Measurements from ENCODE around the gene CIC.
"Not testable (repeated sequence)": the region's sequence is repeated elsewhere in the genome, so short reads cannot be mapped to it uniquely, and the experiment has no call there.

The CIC gene

DNA sequence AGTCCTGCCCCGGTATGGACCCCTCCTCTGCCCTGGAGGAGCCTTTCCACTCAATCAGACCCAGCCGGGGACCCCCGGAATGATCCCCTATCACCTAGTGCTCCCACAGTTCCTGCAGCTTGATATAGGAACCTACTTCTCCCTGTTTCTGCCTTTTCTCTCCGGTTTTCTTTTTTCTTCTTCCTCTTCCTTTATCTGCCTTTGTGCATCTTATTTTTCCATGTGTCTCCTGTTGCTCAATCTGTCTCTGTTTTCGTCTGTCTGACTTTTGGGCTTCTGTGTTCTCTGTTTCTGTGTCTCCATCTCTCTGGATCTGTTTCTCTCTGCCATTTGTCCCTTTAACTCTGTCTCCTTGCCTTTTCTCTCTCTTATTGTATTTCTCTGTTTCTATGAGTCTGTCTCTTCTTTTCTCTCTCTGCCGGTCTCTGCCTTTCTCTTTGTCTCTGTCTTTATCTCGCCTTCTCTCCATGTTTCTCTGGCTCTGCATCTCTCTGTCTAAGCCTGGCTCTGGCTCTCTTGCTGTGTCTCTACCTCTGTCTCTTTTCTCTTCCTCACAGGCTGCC lies 66.4 kb downstream of the CIC start:
- H3K9me3 ChIP-seq (ENCODE audit: insufficient read depth, low read length), result no peaks in the 10 kb centered on the region
- H3K27ac ChIP-seq (ENCODE audit: low read depth, low read length), result no peak overlapping the region
- no peaks in the 10 kb centered on the region for H3K9me2 ChIP-seq (replicated peaks; ENCODE audit: insufficient read depth, low read length)
- no peaks in the 10 kb centered on the region for H3K27me3 ChIP-seq (ENCODE audit: low read length)
- H3K4me2 ChIP-seq (ENCODE audit: low read depth, low read length, poor library complexity, severe bottlenecking), result no peak overlapping the region
- no peaks in the 10 kb centered on the region for H3K79me2 ChIP-seq (ENCODE audit: insufficient read depth, low read length)
- no peak overlapping the region for H3K4me3 ChIP-seq (ENCODE audit: insufficient read depth, low read length, poor library complexity, severe bottlenecking)
- TF ChIP-seq, protein P1, sequence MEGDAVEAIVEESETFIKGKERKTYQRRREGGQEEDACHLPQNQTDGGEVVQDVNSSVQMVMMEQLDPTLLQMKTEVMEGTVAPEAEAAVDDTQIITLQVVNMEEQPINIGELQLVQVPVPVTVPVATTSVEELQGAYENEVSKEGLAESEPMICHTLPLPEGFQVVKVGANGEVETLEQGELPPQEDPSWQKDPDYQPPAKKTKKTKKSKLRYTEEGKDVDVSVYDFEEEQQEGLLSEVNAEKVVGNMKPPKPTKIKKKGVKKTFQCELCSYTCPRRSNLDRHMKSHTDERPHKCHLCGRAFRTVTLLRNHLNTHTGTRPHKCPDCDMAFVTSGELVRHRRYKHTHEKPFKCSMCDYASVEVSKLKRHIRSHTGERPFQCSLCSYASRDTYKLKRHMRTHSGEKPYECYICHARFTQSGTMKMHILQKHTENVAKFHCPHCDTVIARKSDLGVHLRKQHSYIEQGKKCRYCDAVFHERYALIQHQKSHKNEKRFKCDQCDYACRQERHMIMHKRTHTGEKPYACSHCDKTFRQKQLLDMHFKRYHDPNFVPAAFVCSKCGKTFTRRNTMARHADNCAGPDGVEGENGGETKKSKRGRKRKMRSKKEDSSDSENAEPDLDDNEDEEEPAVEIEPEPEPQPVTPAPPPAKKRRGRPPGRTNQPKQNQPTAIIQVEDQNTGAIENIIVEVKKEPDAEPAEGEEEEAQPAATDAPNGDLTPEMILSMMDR (IDR thresholded peaks at IDR 0.05; ENCODE audit: insufficient read depth, low read length, poor library complexity, severe bottlenecking), result no peak
- no peak overlapping the region for H3K9ac ChIP-seq (ENCODE audit: low read length)
- no peaks in the 10 kb centered on the region for H3F3A ChIP-seq (ENCODE audit: insufficient read depth)
- no peaks in the 10 kb centered on the region for H3K36me3 ChIP-seq (ENCODE audit: low read length)
- no peak overlapping the region for H2AFZ ChIP-seq (ENCODE audit: low read depth, low read length, severe bottlenecking)
- H4K20me1 ChIP-seq (ENCODE audit: low read depth, low read length), result no peaks in the 10 kb centered on the region

DNA sequence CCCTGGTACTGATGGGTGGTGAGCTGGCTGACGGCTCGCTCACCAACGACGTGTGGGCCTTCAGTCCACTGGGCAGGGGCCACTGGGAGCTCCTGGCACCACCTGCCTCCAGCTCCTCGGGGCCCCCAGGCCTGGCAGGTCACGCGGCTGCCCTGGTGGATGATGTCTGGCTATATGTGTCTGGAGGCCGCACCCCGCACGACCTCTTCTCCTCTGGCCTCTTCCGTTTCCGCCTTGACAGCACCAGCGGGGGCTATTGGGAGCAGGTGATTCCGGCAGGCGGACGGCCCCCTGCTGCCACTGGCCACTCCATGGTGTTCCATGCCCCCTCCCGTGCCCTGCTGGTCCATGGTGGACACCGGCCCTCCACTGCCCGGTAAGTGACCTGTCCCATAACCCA lies 66.9 kb downstream of the CIC start:
- no peaks in the 10 kb centered on the region for H4K20me1 ChIP-seq (ENCODE audit: low read depth, low read length)

DNA sequence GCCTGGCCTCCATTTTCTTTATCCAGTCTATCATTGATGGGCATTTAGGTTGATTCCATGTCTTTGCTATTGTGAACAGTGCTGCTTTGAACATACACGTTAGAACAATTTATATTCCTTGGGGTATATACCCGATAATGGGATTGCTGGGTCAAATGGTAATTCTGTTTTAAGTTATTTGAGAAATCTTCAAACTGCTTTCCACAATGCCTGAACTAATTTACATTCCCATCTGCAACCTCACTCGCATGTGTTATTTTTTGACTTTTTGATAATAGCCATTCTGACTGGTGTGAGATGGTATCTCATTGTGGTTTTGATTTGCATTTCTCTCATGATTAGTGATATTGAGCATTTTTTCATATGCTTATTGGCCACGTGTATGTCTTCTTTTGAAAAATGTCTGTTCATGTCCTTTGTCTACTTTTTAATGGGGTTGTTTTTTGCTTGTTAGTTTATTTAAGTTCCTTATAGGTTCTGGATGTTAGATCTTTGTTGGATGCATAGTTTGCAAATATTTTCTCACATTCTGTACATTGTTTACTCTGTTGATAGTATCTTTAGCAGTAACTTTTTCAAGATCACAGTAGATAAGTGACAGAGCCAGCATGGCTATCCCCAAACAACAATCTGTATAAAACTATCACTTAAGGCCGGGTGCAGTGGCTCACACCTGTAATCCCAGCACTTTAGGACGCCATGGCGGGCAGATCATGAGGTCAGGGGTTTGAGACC lies 70.2 kb downstream of the CIC start:
- H4K20me1 ChIP-seq (ENCODE audit: low read depth, low read length); H3K9ac ChIP-seq (ENCODE audit: low read length); H3K4me3 ChIP-seq (ENCODE audit: insufficient read depth, low read length, poor library complexity, severe bottlenecking); H3K27me3 ChIP-seq (ENCODE audit: low read length); H3F3A ChIP-seq (ENCODE audit: insufficient read depth); H3K9me3 ChIP-seq (ENCODE audit: insufficient read depth, low read length); H3K4me2 ChIP-seq (ENCODE audit: low read depth, low read length, poor library complexity, severe bottlenecking); H3K9me2 ChIP-seq (replicated peaks; ENCODE audit: insufficient read depth, low read length); H3K79me2 ChIP-seq (ENCODE audit: insufficient read depth, low read length); H2AFZ ChIP-seq (ENCODE audit: low read depth, low read length, severe bottlenecking); H3K36me3 ChIP-seq (ENCODE audit: low read length); H3K27ac ChIP-seq (ENCODE audit: low read depth, low read length): not testable (repeated sequence)

More for the DNA sequence above, 66.9 kb downstream of the CIC start:
- no peaks in the 10 kb centered on the region for H3K79me2 ChIP-seq (ENCODE audit: insufficient read depth, low read length)
- H3K27me3 ChIP-seq (ENCODE audit: low read length), result no peaks in the 10 kb centered on the region
- no peaks in the 10 kb centered on the region for H3K9me3 ChIP-seq (ENCODE audit: insufficient read depth, low read length)
- no peak overlapping the region for H2AFZ ChIP-seq (ENCODE audit: low read depth, low read length, severe bottlenecking)
- TF ChIP-seq, protein P1 (IDR thresholded peaks at IDR 0.05; ENCODE audit: insufficient read depth, low read length, poor library complexity, severe bottlenecking), result no peak
- TF ChIP-seq EZH2phosphoT487 (conservative IDR thresholded peaks at IDR 0.05; ENCODE audit: low read length), result no peak
- no peaks in the 10 kb centered on the region for H3K9me2 ChIP-seq (replicated peaks; ENCODE audit: insufficient read depth, low read length)
- H3K4me2 ChIP-seq (ENCODE audit: low read depth, low read length, poor library complexity, severe bottlenecking), result no peak overlapping the region
- H3K27ac ChIP-seq (ENCODE audit: low read depth, low read length), result no peak overlapping the region
- no peaks in the 10 kb centered on the region for H3F3A ChIP-seq (ENCODE audit: insufficient read depth)
- H3K4me3 ChIP-seq (ENCODE audit: insufficient read depth, low read length, poor library complexity, severe bottlenecking), result no peak overlapping the region
- no peak overlapping the region for H3K9ac ChIP-seq (ENCODE audit: low read length)
- no peaks in the 10 kb centered on the region for H3K36me3 ChIP-seq (ENCODE audit: low read length)

DNA sequence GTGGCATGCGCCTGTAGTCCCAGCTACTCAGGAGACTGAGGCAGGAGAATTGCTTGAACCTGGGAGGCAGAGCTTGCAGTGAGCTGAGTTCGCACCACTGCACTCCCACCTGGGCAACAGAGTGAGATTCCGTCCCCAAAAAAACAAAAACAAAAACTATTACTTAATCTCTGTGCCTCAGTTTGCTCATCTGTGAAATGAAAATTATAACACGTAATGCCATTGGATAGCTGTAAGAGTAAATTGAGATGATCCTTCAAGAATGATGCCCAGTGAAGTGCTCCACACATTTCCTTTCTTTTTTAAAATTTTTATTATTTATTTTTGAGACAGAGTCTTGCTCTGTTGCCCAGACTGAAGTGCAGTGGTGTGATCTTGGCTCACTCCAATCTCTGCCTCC lies 70.9 kb downstream of the CIC start:
- H3K79me2 ChIP-seq (ENCODE audit: insufficient read depth, low read length); H3K4me2 ChIP-seq (ENCODE audit: low read depth, low read length, poor library complexity, severe bottlenecking); H4K20me1 ChIP-seq (ENCODE audit: low read depth, low read length); H3K4me3 ChIP-seq (ENCODE audit: insufficient read depth, low read length, poor library complexity, severe bottlenecking); H2AFZ ChIP-seq (ENCODE audit: low read depth, low read length, severe bottlenecking); H3K27me3 ChIP-seq (ENCODE audit: low read length); H3K36me3 ChIP-seq (ENCODE audit: low read length); H3F3A ChIP-seq (ENCODE audit: insufficient read depth); H3K9ac ChIP-seq (ENCODE audit: low read length); H3K9me2 ChIP-seq (replicated peaks; ENCODE audit: insufficient read depth, low read length); H3K9me3 ChIP-seq (ENCODE audit: insufficient read depth, low read length); H3K27ac ChIP-seq (ENCODE audit: low read depth, low read length): not testable (repeated sequence)
